ENCODE measurements around the gene ARRDC3. TPM values are rescaled to one million over a fixed set of nuclear protein-coding genes. Genes with fewer than 3 reads are reported as not detected.

The ARRDC3 gene
- total and polyA plus RNA-seq, 2 donors (not counting 1 experiment from before 2014, with no cell fraction given): 33.6 to 105 TPM

GRCh38 chr5:91407204-91407603 lies 24.1 kb upstream of the ARRDC3 start:
- H3K79me2 ChIP-seq (ENCODE audit: control insufficient read depth, insufficient read depth, low read length): no peaks in the 10 kb centered on the region
- H3K4me1 ChIP-seq (ENCODE audit: control insufficient read depth, extremely low read depth, insufficient read depth, low read length): no peaks in the 10 kb centered on the region
- H3K4me2 ChIP-seq (ENCODE audit: extremely low read depth, insufficient read depth, low read length): no peak overlapping the region
- no peaks in the 10 kb centered on the region for H4K20me1 ChIP-seq (ENCODE audit: control insufficient read depth, extremely low read depth, insufficient read depth, low read length)
- no peak for DNase-seq (ENCODE audit: low read depth in 2 of 2)
- H3K9me3 ChIP-seq (ENCODE audit: control insufficient read depth, insufficient read depth, low read depth, low read length): no peaks in the 10 kb centered on the region
- H3K27me3 ChIP-seq (ENCODE audit: control insufficient read depth, insufficient read depth, low read length): no peaks in the 10 kb centered on the region
- no peak overlapping the region for H3K27ac ChIP-seq (ENCODE audit: insufficient read depth, low read length)
- no peak overlapping the region for H3K9ac ChIP-seq (ENCODE audit: insufficient read depth, low read length)
- no peak overlapping the region for H2AFZ ChIP-seq (ENCODE audit: low read length)
- no peak overlapping the region for H3K4me3 ChIP-seq (replicated peaks in 1 of 4; ENCODE audit: control extremely low read depth in 1 of 4, insufficient read depth in 1 of 4, low read depth in 3 of 4, low read length in 4 of 4)
- no peak for TF ChIP-seq CTCF (conservative IDR thresholded peaks at IDR 0.05 in 1 of 2, IDR thresholded peaks at IDR 0.05 in 1 of 2; ENCODE audit: low read depth in 1 of 2, low read length in 2 of 2)
- no peak for TF ChIP-seq EZH2 (IDR thresholded peaks at IDR 0.05; ENCODE audit: low read length, missing control alignments)
- H3K36me3 ChIP-seq (ENCODE audit: control insufficient read depth, insufficient read depth, low read length): no peaks in the 10 kb centered on the region

GRCh38 chr5:91403438-91403837 lies 20.3 kb upstream of the ARRDC3 start:
- H3K27ac ChIP-seq (ENCODE audit: insufficient read depth, low read length): no peak overlapping the region

GRCh38 chr5:91401175-91401574 lies 18.1 kb upstream of the ARRDC3 start:
- H2AFZ ChIP-seq (ENCODE audit: low read length): no peak overlapping the region
- H3K36me3 ChIP-seq (ENCODE audit: control insufficient read depth, insufficient read depth, low read length): no peaks in the 10 kb centered on the region
- no peaks in the 10 kb centered on the region for H4K20me1 ChIP-seq (ENCODE audit: control insufficient read depth, extremely low read depth, insufficient read depth, low read length)
- H3K9ac ChIP-seq (ENCODE audit: insufficient read depth, low read length): no peak overlapping the region
- no peak overlapping the region for H3K4me2 ChIP-seq (ENCODE audit: extremely low read depth, insufficient read depth, low read length)
- DNase-seq (ENCODE audit: low read depth in 2 of 2): peak in 1 of 2 donors; percentile 78
- H3K9me3 ChIP-seq (ENCODE audit: control insufficient read depth, insufficient read depth, low read depth, low read length): no peaks in the 10 kb centered on the region
- no peaks in the 10 kb centered on the region for H3K79me2 ChIP-seq (ENCODE audit: control insufficient read depth, insufficient read depth, low read length)
- no peaks in the 10 kb centered on the region for H3K4me1 ChIP-seq (ENCODE audit: control insufficient read depth, extremely low read depth, insufficient read depth, low read length)
- H3K27ac ChIP-seq (ENCODE audit: insufficient read depth, low read length): no peak overlapping the region
- no peak overlapping the region for H3K4me3 ChIP-seq (replicated peaks in 1 of 4; ENCODE audit: control extremely low read depth in 1 of 4, insufficient read depth in 1 of 4, low read depth in 3 of 4, low read length in 4 of 4)
- TF ChIP-seq EZH2 (IDR thresholded peaks at IDR 0.05; ENCODE audit: low read length, missing control alignments) (no peak), CTCF (conservative IDR thresholded peaks at IDR 0.05 in 1 of 2, IDR thresholded peaks at IDR 0.05 in 1 of 2; ENCODE audit: low read depth in 1 of 2, low read length in 2 of 2) (no peak)
- no peaks in the 10 kb centered on the region for H3K27me3 ChIP-seq (ENCODE audit: control insufficient read depth, insufficient read depth, low read length)

More at GRCh38 chr5:91403438-91403837, 20.3 kb upstream of the ARRDC3 start:
- no peak overlapping the region for H3K9ac ChIP-seq (ENCODE audit: insufficient read depth, low read length)
- no peaks in the 10 kb centered on the region for H3K36me3 ChIP-seq (ENCODE audit: control insufficient read depth, insufficient read depth, low read length)
- no peak overlapping the region for H3K4me3 ChIP-seq (replicated peaks in 1 of 4; ENCODE audit: control extremely low read depth in 1 of 4, insufficient read depth in 1 of 4, low read depth in 3 of 4, low read length in 4 of 4)
- no peak overlapping the region for H2AFZ ChIP-seq (ENCODE audit: low read length)
- TF ChIP-seq CTCF (conservative IDR thresholded peaks at IDR 0.05 in 1 of 2, IDR thresholded peaks at IDR 0.05 in 1 of 2; ENCODE audit: low read depth in 1 of 2, low read length in 2 of 2) (no peak), EZH2 (IDR thresholded peaks at IDR 0.05; ENCODE audit: low read length, missing control alignments) (no peak)
- DNase-seq (ENCODE audit: low read depth in 2 of 2): peak; percentile 48 to 91
- no peaks in the 10 kb centered on the region for H3K27me3 ChIP-seq (ENCODE audit: control insufficient read depth, insufficient read depth, low read length)
- no peaks in the 10 kb centered on the region for H3K9me3 ChIP-seq (ENCODE audit: control insufficient read depth, insufficient read depth, low read depth, low read length)
- no peaks in the 10 kb centered on the region for H3K79me2 ChIP-seq (ENCODE audit: control insufficient read depth, insufficient read depth, low read length)
- no peaks in the 10 kb centered on the region for H3K4me1 ChIP-seq (ENCODE audit: control insufficient read depth, extremely low read depth, insufficient read depth, low read length)
- no peak overlapping the region for H3K4me2 ChIP-seq (ENCODE audit: extremely low read depth, insufficient read depth, low read length)
- no peaks in the 10 kb centered on the region for H4K20me1 ChIP-seq (ENCODE audit: control insufficient read depth, extremely low read depth, insufficient read depth, low read length)

Data from fibroblast of lung (primary cell).